K562 (cell line): ENCODE results near the gene TAL1. TPM values are rescaled to one million over a fixed set of nuclear protein-coding genes. Genes with fewer than 3 reads are reported as not detected.

ENCODE experiments used
- ARID2 ChIP-seq: fragments of 450-650 bp; IDR thresholded peaks from 2 replicates; pipeline ENCODE4 v1.6.1; 2017; ENCODE audit warnings: antibody characterized with exemption, mild to moderate bottlenecking
- ARID4B ChIP-seq: sonication (generic); formaldehyde crosslinking; IDR thresholded peaks from 2 replicates; pipeline ENCODE4 v1.8.0; 2022; ENCODE audit warnings: mild to moderate bottlenecking, missing genetic modification reagents
- EWSR1 ChIP-seq: fragments of 450-650 bp; IDR thresholded peaks from 2 replicates; pipeline ENCODE4 v1.6.1; 2018; ENCODE audit warnings: borderline replicate concordance, mild to moderate bottlenecking, low read depth, moderate library complexity; ENCODE audit not compliant: partially characterized antibody
- LARP7 ChIP-seq: fragments of 450-650 bp; IDR thresholded peaks from 2 replicates; pipeline ENCODE4 v1.6.1; 2016
- MEIS2 ChIP-seq: fragments of 450-650 bp; IDR thresholded peaks from 2 replicates; pipeline ENCODE4 v1.6.1; 2014; ENCODE audit warnings: mild to moderate bottlenecking; ENCODE audit not compliant: partially characterized antibody
- MIER1 ChIP-seq: fragments of 450-650 bp; IDR thresholded peaks from 2 replicates; pipeline ENCODE4 v1.6.1; 2016; ENCODE audit warnings: antibody characterized with exemption, mild to moderate bottlenecking, low read depth
- MYBL2 ChIP-seq, 2 experiments: fragments of 450-650 bp in 1 of 2; sonication (generic) in 1 of 2; formaldehyde crosslinking in 1 of 2; IDR thresholded peaks; 2 replicates each; pipeline versions ENCODE4 v1.6.1 to v1.8.1; 2017 to 2022; ENCODE audit warnings: borderline replicate concordance in 1 of 2, inconsistent platforms in 1 of 2, low read depth in 1 of 2, mild to moderate bottlenecking in 1 of 2, missing genetic modification reagents in 1 of 2, moderate library complexity in 1 of 2
- PHB2 ChIP-seq: fragments of 450-650 bp; IDR thresholded peaks from 2 replicates; pipeline ENCODE4 v1.6.1; 2017; ENCODE audit warnings: low read depth
- POLR2B ChIP-seq: fragments of 450-650 bp; IDR thresholded peaks from 2 replicates; pipeline ENCODE4 v1.6.1; 2018; ENCODE audit warnings: low read depth; ENCODE audit not compliant: partially characterized antibody
- SIX5 ChIP-seq, 2 experiments: IDR thresholded peaks; 2 replicates each; pipeline ENCODE4 v1.6.1; 2011; ENCODE audit warnings: low read length in 2 of 2, borderline replicate concordance in 1 of 2, low read depth in 1 of 2, mild to moderate bottlenecking in 1 of 2, moderate library complexity in 1 of 2; ENCODE audit not compliant: insufficient read depth in 1 of 2
- SREBF1 ChIP-seq: fragments of 150-350 bp; IDR thresholded peaks from 2 replicates; pipeline ENCODE4 v1.6.1; 2014; ENCODE audit warnings: antibody characterized with exemption, low read depth, low read length, borderline replicate concordance
- STAT5A ChIP-seq: IDR thresholded peaks from 2 replicates; pipeline ENCODE4 v1.6.1; 2012; ENCODE audit warnings: low read length, inconsistent platforms, borderline replicate concordance
- TAF9B ChIP-seq: fragments of 450-650 bp; IDR thresholded peaks from 2 replicates; pipeline ENCODE4 v1.6.1; 2018; ENCODE audit warnings: mild to moderate bottlenecking; ENCODE audit not compliant: partially characterized antibody
- TBL1XR1 ChIP-seq, 2 experiments: IDR thresholded peaks; 2 replicates each; pipeline ENCODE4 v1.6.1; 2012; ENCODE audit warnings: improper control_type of control experiment in 2 of 2, low read length in 2 of 2, mild to moderate bottlenecking in 1 of 2
- ZBTB8A ChIP-seq: fragments of 450-650 bp; IDR thresholded peaks from 2 replicates; pipeline ENCODE4 v1.6.1; 2018; ENCODE audit warnings: mild to moderate bottlenecking, moderate library complexity; ENCODE audit not compliant: partially characterized antibody
- ZC3H11A ChIP-seq: IDR thresholded peaks from 2 replicates; pipeline ENCODE4 v1.6.1; 2012; ENCODE audit warnings: low read depth, low read length, improper control_type of control experiment
- ZMIZ1 ChIP-seq, 2 experiments: fragments of 150-350 bp in 1 of 2; IDR thresholded peaks; 2 replicates each; pipeline ENCODE4 v1.6.1; 2012 to 2016; ENCODE audit warnings: low read depth in 2 of 2, low read length in 2 of 2, mild to moderate bottlenecking in 1 of 2, moderate library complexity in 1 of 2
- ZNF263 ChIP-seq: sonication (generic); formaldehyde crosslinking; IDR thresholded peaks from 2 replicates; pipeline ENCODE4 v1.8.0; 2022; ENCODE audit warnings: mild to moderate bottlenecking, missing genetic modification reagents, borderline replicate concordance
- ZNF766 ChIP-seq: fragments of 200-800 bp; sonication (Bioruptor generic); conservative IDR thresholded peaks from 2 replicates; pipeline ENCODE4 v1.6.1; 2016; ENCODE audit warnings: missing genetic modification characterization, missing compliant biosample characterization
- polyA plus RNA-seq, 8 experiments: library from polyadenylated mRNA; depleted of rRNA in 4 of 8; stranded (reverse) in 5 of 8; unstranded in 3 of 8; fragments of >200 nt; fragmentation: Nextera tagmentation in 2 of 8; fragmentation: Illumina TruSeq in 1 of 8; extraction: Ambion mirVana in 2 of 8; extraction: Trizol in 1 of 8; gene quantifications; 2 replicates each; pipeline versions ENCODE4 v1.2.1 to v1.2.3, GENCODE V29; 2011 to 2014; ENCODE audit warnings: inconsistent platforms in 1 of 8, missing spikeins in 1 of 8
- total RNA-seq, 7 experiments: library from RNA; depleted of rRNA in 6 of 7; stranded (reverse); fragments of >200 nt in 6 of 7; fragmentation: Illumina TruSeq in 2 of 7; extraction: Trizol in 2 of 7; gene quantifications; 2 replicates each; pipeline versions ENCODE4 v1.2.1 to v1.2.3, GENCODE V29; 2011 to 2021; ENCODE audit warnings: low replicate concordance in 1 of 7

Gene TAL1
- total and polyA plus RNA-seq, 9 of the 15 experiments (the other 6 are each of a cell fraction or from before 2014, with no cell fraction given), result 18.5 to 106 (median 59.7) TPM

- TF ChIP-seq ZMIZ1 (IDR thresholded peaks at IDR 0.05; ENCODE audit: low read depth in 2 of 2, low read length in 2 of 2) (no peak), STAT5A (no peak), LARP7 (no peak), ZNF263 (no peak; the same call in none of the 2 replicates), TBL1XR1 (IDR thresholded peaks at IDR 0.05; ENCODE audit: low read length in 2 of 2) (peak in 1 of 2 experiments; percentile 96; a peak in 2 of 4 replicates), ARID2 (peak; percentile 96), PHB2 (no peak), MEIS2 (peak; percentile 86), SIX5 (IDR thresholded peaks at IDR 0.05; ENCODE audit: borderline replicate concordance in 1 of 2, insufficient read depth in 1 of 2, low read depth in 1 of 2, low read length in 2 of 2) (no peak), ARID4B (CRISPR knock-in tag) (no peak), MYBL2 (IDR thresholded peaks at IDR 0.05; ENCODE audit: low read depth) (no peak), MYBL2 (CRISPR knock-in tag; IDR thresholded peaks at IDR 0.05; ENCODE audit: borderline replicate concordance) (no peak), SREBF1 (no peak), POLR2B (no peak), ZC3H11A (no peak), MIER1 (no peak), EWSR1 (no peak), ZNF766 (CRISPR knock-in tag) (peak; percentile 59), TAF9B (no peak), ZBTB8A (no peak)
Observed at GRCh38 chr1:47179017-47179987, 52.7 kb downstream of the TAL1 start (continued).
